Measurements from ENCODE around the gene GRK2. TPM values are rescaled to one million over a fixed set of nuclear protein-coding genes. Genes with fewer than 3 reads are reported as not detected.
A peak's percentile ranks its signal among the peaks of the same experiment; 100 is the strongest.

GRK2 gene
- total and polyA plus RNA-seq, 8 donors: 55.2 to 118 (median 59.4) TPM

DNA sequence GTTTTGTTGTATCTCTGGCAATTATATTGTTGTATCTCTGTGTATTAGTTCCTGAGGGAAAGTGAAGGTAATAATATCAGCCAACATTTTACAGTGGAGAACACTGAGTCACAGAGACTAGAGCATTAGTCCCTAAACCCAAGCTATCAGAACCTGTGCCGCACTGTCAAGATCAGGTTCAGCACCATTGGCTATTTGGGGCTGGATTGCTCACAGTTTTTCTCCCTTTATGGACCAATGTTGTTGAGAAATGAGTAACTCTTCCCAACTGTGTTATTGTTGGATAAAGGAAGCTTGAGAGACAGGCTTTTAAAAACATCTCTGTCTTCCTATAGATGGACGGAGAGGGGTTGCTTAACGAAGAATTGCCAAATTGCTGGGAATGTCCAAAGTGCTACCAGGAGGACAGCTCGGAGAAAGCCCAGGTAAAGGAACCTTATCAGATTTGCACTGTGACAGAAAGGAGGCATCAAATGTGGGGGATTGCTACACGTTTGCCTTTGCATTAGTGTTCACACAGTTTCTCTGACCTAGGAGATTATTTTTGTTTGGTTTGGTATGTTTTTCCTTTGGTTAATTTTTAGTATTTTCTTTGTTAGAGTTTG is 18.2 kb upstream of the GRK2 start:
- ATAC-seq (no peak), DNase-seq (no peak)
- TF ChIP-seq, protein P1, sequence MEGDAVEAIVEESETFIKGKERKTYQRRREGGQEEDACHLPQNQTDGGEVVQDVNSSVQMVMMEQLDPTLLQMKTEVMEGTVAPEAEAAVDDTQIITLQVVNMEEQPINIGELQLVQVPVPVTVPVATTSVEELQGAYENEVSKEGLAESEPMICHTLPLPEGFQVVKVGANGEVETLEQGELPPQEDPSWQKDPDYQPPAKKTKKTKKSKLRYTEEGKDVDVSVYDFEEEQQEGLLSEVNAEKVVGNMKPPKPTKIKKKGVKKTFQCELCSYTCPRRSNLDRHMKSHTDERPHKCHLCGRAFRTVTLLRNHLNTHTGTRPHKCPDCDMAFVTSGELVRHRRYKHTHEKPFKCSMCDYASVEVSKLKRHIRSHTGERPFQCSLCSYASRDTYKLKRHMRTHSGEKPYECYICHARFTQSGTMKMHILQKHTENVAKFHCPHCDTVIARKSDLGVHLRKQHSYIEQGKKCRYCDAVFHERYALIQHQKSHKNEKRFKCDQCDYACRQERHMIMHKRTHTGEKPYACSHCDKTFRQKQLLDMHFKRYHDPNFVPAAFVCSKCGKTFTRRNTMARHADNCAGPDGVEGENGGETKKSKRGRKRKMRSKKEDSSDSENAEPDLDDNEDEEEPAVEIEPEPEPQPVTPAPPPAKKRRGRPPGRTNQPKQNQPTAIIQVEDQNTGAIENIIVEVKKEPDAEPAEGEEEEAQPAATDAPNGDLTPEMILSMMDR (IDR thresholded peaks at IDR 0.05): no peak
- H3K36me3 ChIP-seq: peaks cover 0 to 100% of the 10 kb centered on the region in 2 donors
- peak overlapping the region; percentile 5 to 6 for H3K27ac ChIP-seq
- H3K9me3 ChIP-seq: no peaks in the 10 kb centered on the region
- peaks cover under 1 to 36% of the 10 kb centered on the region in 2 donors for H3K4me1 ChIP-seq
- no peak overlapping the region for H3K4me3 ChIP-seq
- intact Hi-C loops (cut with DNase I): no loop called here
- H3K27me3 ChIP-seq: no peaks in the 10 kb centered on the region

DNA sequence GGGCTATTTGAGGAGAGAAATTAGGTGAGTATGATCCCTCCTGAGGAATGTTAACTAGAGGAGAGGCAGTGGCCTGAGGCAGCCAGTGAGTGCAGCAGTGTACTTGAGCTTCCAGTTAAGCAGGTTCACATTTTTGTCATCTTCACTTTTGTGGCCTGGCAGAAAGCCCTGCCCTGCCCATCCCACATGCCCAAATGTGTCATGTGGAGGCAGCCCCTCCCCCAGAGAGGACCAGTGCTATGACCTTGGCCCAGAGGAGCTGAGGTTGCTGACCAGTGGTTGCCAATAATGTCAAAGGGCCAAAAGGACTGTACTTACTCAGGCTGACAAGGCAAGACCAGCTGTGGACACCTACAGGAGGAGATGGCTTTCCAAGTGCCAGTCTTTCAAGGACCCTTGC is 17.6 kb upstream of the GRK2 start:
- H3K27me3 ChIP-seq: no peaks in the 10 kb centered on the region
- TF ChIP-seq, protein P1 (IDR thresholded peaks at IDR 0.05): no peak
- no peak overlapping the region for H3K4me3 ChIP-seq
- peak; percentile 80 for ATAC-seq
- peaks cover 0 to 36% of the 10 kb centered on the region in 2 donors for H3K4me1 ChIP-seq
- peaks cover 0 to 100% of the 10 kb centered on the region in 2 donors for H3K36me3 ChIP-seq
- DNase-seq: peak in 3 of 4 donors; percentile 58 to 75 (median 73)
- no peaks in the 10 kb centered on the region for H3K9me3 ChIP-seq
- intact Hi-C loops (cut with DNase I): no loop called here
- H3K27ac ChIP-seq: peak overlapping the region in 1 of 2 donors; percentile 6

GRCh38 chr11:67250059-67251043 is 15.9 kb upstream of the GRK2 start:
- ATAC-seq (no peak), DNase-seq (peak in 1 of 4 donors; percentile 74)
- H3K27me3 ChIP-seq: no peaks in the 10 kb centered on the region
- H3K4me1 ChIP-seq: peaks cover 0 to 31% of the 10 kb centered on the region in 2 donors
- H3K9me3 ChIP-seq: no peaks in the 10 kb centered on the region
- intact Hi-C loops (cut with DNase I): no loop called here
- peaks cover 0 to 100% of the 10 kb centered on the region in 2 donors for H3K36me3 ChIP-seq
- TF ChIP-seq, protein P1 (IDR thresholded peaks at IDR 0.05): no peak
- no peak overlapping the region for H3K4me3 ChIP-seq
- no peak overlapping the region for H3K27ac ChIP-seq

- Histone ChIP-seq H3K36me3 (peaks cover 0 to 100% of the 10 kb centered on the region in 2 donors), H3K9me3 (no peaks in the 10 kb centered on the region), H3K27ac (no peak overlapping the region), H3K4me1 (peaks cover 0 to 31% of the 10 kb centered on the region in 2 donors), H3K4me3 (no peak overlapping the region), H3K27me3 (no peaks in the 10 kb centered on the region)
- ATAC-seq (no peak), DNase-seq (no peak)
- intact Hi-C loops (cut with DNase I): no loop called here
- TF ChIP-seq, protein P1 (IDR thresholded peaks at IDR 0.05): no peak
Measured at GRCh38 chr11:67251841-67252240, 14.4 kb upstream of the GRK2 start.

DNA sequence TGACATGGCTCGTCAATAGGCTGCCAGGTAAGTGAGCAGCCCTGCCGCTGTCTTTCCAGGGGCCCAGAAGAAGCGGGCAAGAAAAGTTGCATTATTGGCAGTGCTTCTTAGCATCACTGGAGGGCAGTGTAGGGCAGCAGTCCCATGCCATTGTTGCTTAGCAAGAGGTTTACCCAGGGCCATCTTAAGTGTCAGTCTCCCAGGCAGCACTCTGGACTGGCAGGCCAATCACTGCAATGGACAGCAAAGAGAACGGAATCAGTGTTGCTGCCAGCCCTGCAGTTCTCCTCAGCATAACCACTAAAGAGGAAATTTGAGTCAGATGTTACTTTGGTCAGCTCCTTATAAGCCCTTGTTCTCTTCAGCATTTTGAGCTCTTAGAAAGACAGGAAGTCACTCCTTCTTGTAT is 13.4 kb upstream of the GRK2 start:
- H3K27me3 ChIP-seq: no peaks in the 10 kb centered on the region
- no peaks in the 10 kb centered on the region for H3K9me3 ChIP-seq
- TF ChIP-seq, protein P1 (IDR thresholded peaks at IDR 0.05): peak in 1 of 2 donors; percentile 31
- no peak overlapping the region for H3K4me3 ChIP-seq
- intact Hi-C loops (cut with DNase I): no loop called here
- peak overlapping the region in 1 of 2 donors; percentile 5 for H3K27ac ChIP-seq
- peak; percentile 65 for ATAC-seq
- DNase-seq: no peak
- H3K4me1 ChIP-seq: peaks cover 3 to 31% of the 10 kb centered on the region in 2 donors
- H3K36me3 ChIP-seq: peaks cover 0 to 97% of the 10 kb centered on the region in 2 donors

Measured in left lung (tissue), 10 donors.